H9 (cell line): Measurements from ENCODE around the gene ERCC8. TPM values are rescaled to one million over a fixed set of nuclear protein-coding genes. Genes with fewer than 3 reads are reported as not detected.

Source experiments
- DNase-seq: peaks from one replicate; pipeline ENCODE4 v3.0.0-alpha.2; 2017
- H2AFZ ChIP-seq: one replicate; pipeline ENCODE4 v1.6.1; 2013; ENCODE audit warnings: mild to moderate bottlenecking, low read length, control low read depth, moderate library complexity
- H2AK5ac ChIP-seq: 2 replicates; pipeline ENCODE4 v1.6.1; 2013; ENCODE audit warnings: low read length, control low read depth, mixed read lengths; ENCODE audit not compliant: insufficient read length
- H2BK120ac ChIP-seq: one replicate; pipeline ENCODE4 v1.6.1; 2013; ENCODE audit warnings: low read depth, mild to moderate bottlenecking, low read length, control low read depth, inconsistent platforms; ENCODE audit not compliant: poor library complexity, severe bottlenecking
- H2BK12ac ChIP-seq: 2 replicates; pipeline ENCODE4 v1.6.1; 2013; ENCODE audit warnings: low read length, control low read depth, mixed read lengths, low read depth; ENCODE audit not compliant: insufficient read length
- H2BK15ac ChIP-seq: 2 replicates; pipeline ENCODE4 v1.6.1; 2013; ENCODE audit warnings: low read depth, low read length, control low read depth
- H2BK20ac ChIP-seq: one replicate; pipeline ENCODE4 v1.6.1; 2013; ENCODE audit warnings: low read depth, mild to moderate bottlenecking, low read length, control low read depth, inconsistent platforms; ENCODE audit not compliant: poor library complexity, severe bottlenecking
- H2BK5ac ChIP-seq: 2 replicates; pipeline ENCODE4 v1.6.1; 2013; ENCODE audit warnings: low read length, control low read depth, mixed read lengths; ENCODE audit not compliant: insufficient read length
- H3K14ac ChIP-seq: 2 replicates; pipeline ENCODE4 v1.6.1; 2013; ENCODE audit warnings: low read length, control low read depth; ENCODE audit not compliant: insufficient read depth
- H3K18ac ChIP-seq: 2 replicates; pipeline ENCODE4 v1.6.1; 2013; ENCODE audit warnings: low read depth, mild to moderate bottlenecking, mixed read lengths, low read length, control low read depth; ENCODE audit not compliant: insufficient read length
- H3K23ac ChIP-seq: 2 replicates; pipeline ENCODE4 v1.6.1; 2013; ENCODE audit warnings: low read length, control low read depth, mixed read lengths, low read depth; ENCODE audit not compliant: insufficient read length
- H3K23me2 ChIP-seq: 2 replicates; pipeline ENCODE4 v1.6.1; 2013; ENCODE audit warnings: low read depth, mild to moderate bottlenecking, mixed read lengths, low read length, control low read depth; ENCODE audit not compliant: insufficient read length, poor library complexity, severe bottlenecking
- H3K27ac ChIP-seq: 2 replicates; pipeline ENCODE4 v1.5.1; 2013; ENCODE audit warnings: low read length, control low read depth, mixed read lengths, low read depth; ENCODE audit not compliant: insufficient read length
- H3K27me3 ChIP-seq: 2 replicates; pipeline ENCODE4 v1.6.1; 2013; ENCODE audit warnings: low read length, control low read depth, inconsistent platforms; ENCODE audit not compliant: insufficient read depth
- H3K4ac ChIP-seq: 2 replicates; pipeline ENCODE4 v1.6.1; 2013; ENCODE audit warnings: low read depth, mild to moderate bottlenecking, control low read depth, inconsistent platforms, low read length, moderate library complexity
- H3K4me1 ChIP-seq: 2 replicates; pipeline ENCODE4 v1.6.1; 2013; ENCODE audit warnings: low read length, control low read depth, inconsistent platforms; ENCODE audit not compliant: insufficient read depth
- H3K4me2 ChIP-seq: 2 replicates; pipeline ENCODE4 v1.6.1; 2013; ENCODE audit warnings: low read length, control low read depth, mixed read lengths; ENCODE audit not compliant: insufficient read length, insufficient read depth
- H3K56ac ChIP-seq: 2 replicates; pipeline ENCODE4 v1.6.1; 2013; ENCODE audit warnings: low read depth, mild to moderate bottlenecking, mixed read lengths, low read length, control low read depth; ENCODE audit not compliant: insufficient read length
- H3K79me1 ChIP-seq: 2 replicates; pipeline ENCODE4 v1.6.1; 2013; ENCODE audit warnings: low read depth, mild to moderate bottlenecking, moderate library complexity, low read length, control low read depth, inconsistent platforms; ENCODE audit not compliant: insufficient read depth, poor library complexity, severe bottlenecking
- H3K79me2 ChIP-seq: 2 replicates; pipeline ENCODE4 v1.6.1; 2013; ENCODE audit warnings: low read length, control low read depth, inconsistent platforms; ENCODE audit not compliant: insufficient read depth
- H3K9ac ChIP-seq: 2 replicates; pipeline ENCODE4 v1.6.1; 2013; ENCODE audit warnings: low read length, control low read depth, mixed read lengths; ENCODE audit not compliant: insufficient read length; ENCODE audit errors: extremely low read depth
- H3K9me3 ChIP-seq: one replicate; pipeline ENCODE4 v1.6.1; 2013; ENCODE audit warnings: low read depth, low read length, inconsistent platforms; ENCODE audit not compliant: control insufficient read depth
- H3T11ph ChIP-seq: one replicate; pipeline ENCODE4 v1.6.1; 2013; ENCODE audit warnings: mild to moderate bottlenecking, low read length, control low read depth, inconsistent platforms
- H4K20me1 ChIP-seq: one replicate; pipeline ENCODE4 v1.6.1; 2013; ENCODE audit not compliant: control insufficient read depth, insufficient read length, insufficient read depth
- H4K5ac ChIP-seq: 2 replicates; pipeline ENCODE4 v1.6.1; 2013; ENCODE audit warnings: low read depth, mild to moderate bottlenecking, mixed read lengths, low read length, control low read depth; ENCODE audit not compliant: insufficient read length
- H4K8ac ChIP-seq: replicated peaks from 2 replicates; pipeline ENCODE4 v1.6.1; 2013; ENCODE audit warnings: low read length, control low read depth, mixed read lengths, low read depth; ENCODE audit not compliant: insufficient read length
- H4K91ac ChIP-seq: 2 replicates; pipeline ENCODE4 v1.6.1; 2013; ENCODE audit warnings: low read depth, mild to moderate bottlenecking, moderate library complexity, mixed read lengths, low read length, control low read depth; ENCODE audit not compliant: insufficient read length
- H3K27ac Mint-ChIP-seq, 3 experiments: 2 replicates in 2 of 3; 3 replicates in 1 of 3; pipeline ENCODE4 v1.8.0; 2020 to 2021; ENCODE audit warnings: mixed read lengths in 3 of 3, mild to moderate bottlenecking in 1 of 3, moderate library complexity in 1 of 3
- H3K27me3 Mint-ChIP-seq: 2 replicates; pipeline ENCODE4 v1.8.0; 2021; ENCODE audit warnings: low read depth, mild to moderate bottlenecking, moderate library complexity, mixed read lengths
- H3K36me3 Mint-ChIP-seq, 3 experiments: 2 replicates in 2 of 3; 3 replicates in 1 of 3; pipeline ENCODE4 v1.8.0; 2020 to 2021; ENCODE audit warnings: low read depth in 3 of 3, mixed read lengths in 3 of 3; ENCODE audit not compliant: insufficient read depth in 1 of 3
- H3K4me1 Mint-ChIP-seq, 2 experiments: 2 replicates each; pipeline ENCODE4 v1.8.0; 2020; ENCODE audit warnings: mixed read lengths in 2 of 2
- H3K4me3 Mint-ChIP-seq, 2 experiments: 2 replicates in 1 of 2; 3 replicates in 1 of 2; pipeline ENCODE4 v1.8.0; 2020 to 2021; ENCODE audit warnings: mild to moderate bottlenecking in 2 of 2, mixed read lengths in 2 of 2, moderate library complexity in 1 of 2
- H3K9me3 Mint-ChIP-seq, 2 experiments: 2 replicates in 1 of 2; 3 replicates in 1 of 2; pipeline ENCODE4 v1.8.0; 2020; ENCODE audit warnings: mild to moderate bottlenecking in 2 of 2, mixed read lengths in 2 of 2, moderate library complexity in 1 of 2
- CTCF ChIP-seq: fragments of 200-600 bp; sonication (generic); conservative IDR thresholded peaks from 3 replicates; pipeline ENCODE4 v1.8.0; 2021; ENCODE audit warnings: antibody characterized with exemption, mild to moderate bottlenecking
- WGBS: extraction: QIAGEN DNeasy Blood & Tissue Kit; methylation state at CpG from one replicate; pipeline ENCODE4 v1.1.7; 2013; ENCODE audit warnings: missing lambda C conversion rate, low lambda C conversion rate, mixed read lengths; ENCODE audit not compliant: insufficient read length; ENCODE audit errors: extremely low coverage; 5-methylcytosine and 5-hydroxymethylcytosine counted together
- total RNA-seq: library from RNA; stranded (reverse); gene quantifications from 2 replicates; pipeline ENCODE4 v1.2.1, GENCODE V29; 2021

ERCC8 gene
- total RNA-seq, 1 experiment from 2014 or later = 18.0 TPM

- H3K4ac ChIP-seq = no peak overlapping the region
- Mint-ChIP-seq H3K27ac (no peak overlapping the region), H3K9me3 (peaks cover 18 to 35% of the 10 kb centered on the region in 2 experiments), H3K36me3 (peaks cover 4 to 22% (median 18%) of the 10 kb centered on the region in 3 experiments; a peak in 6 of 7 replicates), H3K4me1 (no peaks in the 10 kb centered on the region), H3K27me3 (no peaks in the 10 kb centered on the region), H3K4me3 (no peak overlapping the region)
- no peak overlapping the region for H3K56ac ChIP-seq
- no peak overlapping the region for H3K14ac ChIP-seq
- no peak overlapping the region for H3T11ph ChIP-seq
- H2BK20ac ChIP-seq = no peak overlapping the region
- H2AK5ac ChIP-seq = no peak overlapping the region
- H3K9me3 ChIP-seq = no peaks in the 10 kb centered on the region
- no peaks in the 10 kb centered on the region for H3K79me2 ChIP-seq
- H3K79me1 ChIP-seq = peaks cover 6% of the 10 kb centered on the region
- no CpG with 5 or more reads among the region's 2 CpGs for WGBS
- H4K20me1 ChIP-seq = no peaks in the 10 kb centered on the region
- H4K8ac ChIP-seq = no peak overlapping the region
- TF ChIP-seq CTCF = no peak
- no peak overlapping the region for H2BK15ac ChIP-seq
- no peak overlapping the region for H4K5ac ChIP-seq
- H3K4me1 ChIP-seq = no peaks in the 10 kb centered on the region
- no peak overlapping the region for H2BK120ac ChIP-seq
- peaks cover 2% of the 10 kb centered on the region for H3K23me2 ChIP-seq
- no peaks in the 10 kb centered on the region for H3K27me3 ChIP-seq
- no peak overlapping the region for H3K18ac ChIP-seq
- H2BK12ac ChIP-seq = no peak overlapping the region
- no peak overlapping the region for H3K4me2 ChIP-seq
- no peak overlapping the region for H3K9ac ChIP-seq
- no peak overlapping the region for H3K27ac ChIP-seq
- no peak overlapping the region for H4K91ac ChIP-seq
- DNase-seq = no peak
- H2BK5ac ChIP-seq = no peak overlapping the region
- no peak overlapping the region for H2AFZ ChIP-seq
- H3K23ac ChIP-seq = no peak overlapping the region
These were observed 35.6 kb upstream of the ERCC8 start for GRCh38 chr5:60980511-60980910.
